ENCODE measurements around the gene SRC.

The SRC gene

DNA sequence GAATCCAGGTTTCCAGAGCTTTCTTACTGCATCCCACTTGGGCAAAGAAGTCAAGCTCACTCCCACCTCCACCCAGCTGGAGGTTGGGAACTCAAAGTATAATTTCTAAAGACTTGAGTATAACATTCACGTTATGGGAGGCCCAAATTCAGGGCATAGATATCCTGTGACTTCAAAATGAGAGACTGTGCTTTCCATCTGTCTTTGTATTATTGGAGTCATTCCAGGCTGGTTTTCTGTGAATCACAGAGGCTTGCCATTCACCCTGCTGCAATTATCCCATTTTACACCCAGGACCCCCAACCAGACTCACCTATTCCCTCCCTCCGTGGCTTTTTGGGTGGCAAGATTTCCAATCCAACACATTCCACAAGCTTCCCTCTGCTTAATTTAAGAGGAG is 19.3 kb upstream of the SRC start:
- TF ChIP-seq CTCF (IDR thresholded peaks at IDR 0.05) = no peak

DNA sequence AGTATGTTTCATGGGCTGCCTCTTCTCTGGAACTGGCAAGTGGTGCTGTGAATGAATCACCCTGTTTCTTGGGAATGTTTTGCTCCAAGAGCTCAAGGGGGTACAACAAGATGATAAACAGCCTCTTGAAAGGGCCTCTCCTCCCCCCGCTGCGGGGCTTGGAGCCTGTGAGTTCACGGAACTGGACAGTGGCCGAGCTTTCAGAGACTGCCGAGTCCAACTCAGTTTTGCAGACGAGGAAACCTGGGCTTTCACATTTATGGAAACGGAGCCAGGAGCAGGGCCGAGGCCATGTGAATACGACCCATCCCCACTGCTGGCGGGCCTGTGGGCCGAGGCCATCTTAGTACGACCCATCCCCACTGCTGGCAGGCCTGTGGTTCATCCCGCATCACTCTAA is 18.2 kb upstream of the SRC start:
- no peak for TF ChIP-seq CTCF (IDR thresholded peaks at IDR 0.05)

DNA sequence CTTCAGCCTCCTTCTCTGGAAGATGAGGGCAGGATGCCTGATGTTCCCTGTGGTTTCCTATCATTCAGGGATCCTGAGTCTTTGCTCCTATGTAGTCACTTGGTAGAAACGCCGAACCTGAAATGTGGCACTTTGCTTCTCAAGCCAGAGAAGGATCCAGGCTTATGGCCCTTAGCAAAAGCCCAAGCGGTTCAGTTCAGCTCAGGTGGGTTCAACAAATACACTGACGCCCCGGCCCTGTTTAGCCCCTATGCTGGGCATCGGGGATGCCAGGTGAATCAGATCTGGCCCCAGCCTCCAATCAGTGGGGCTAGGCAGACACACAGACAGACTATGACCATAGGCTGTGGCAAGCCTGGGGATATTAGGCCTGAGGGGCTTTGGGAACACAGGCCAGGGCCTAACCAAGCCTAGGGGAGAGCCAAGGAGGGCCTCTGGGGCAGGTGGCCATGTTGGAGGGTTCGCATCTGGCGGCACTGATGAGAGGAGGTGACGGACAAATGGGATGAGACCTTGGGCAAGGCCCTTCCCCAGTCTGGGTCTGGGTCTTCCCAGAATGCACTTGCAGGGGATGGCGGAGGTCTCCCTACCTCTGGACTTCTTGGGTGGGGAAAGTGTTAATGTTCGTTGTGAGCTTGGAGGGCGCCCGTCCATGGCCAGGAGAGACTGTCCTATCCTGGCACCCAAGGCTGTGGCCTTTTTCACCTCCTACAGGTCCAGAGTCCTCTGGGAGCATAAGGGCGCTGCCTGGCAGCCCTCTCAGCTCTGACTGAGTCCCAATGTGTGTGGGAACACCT is 17.6 kb upstream of the SRC start:
- TF ChIP-seq CTCF (IDR thresholded peaks at IDR 0.05) = no peak

DNA sequence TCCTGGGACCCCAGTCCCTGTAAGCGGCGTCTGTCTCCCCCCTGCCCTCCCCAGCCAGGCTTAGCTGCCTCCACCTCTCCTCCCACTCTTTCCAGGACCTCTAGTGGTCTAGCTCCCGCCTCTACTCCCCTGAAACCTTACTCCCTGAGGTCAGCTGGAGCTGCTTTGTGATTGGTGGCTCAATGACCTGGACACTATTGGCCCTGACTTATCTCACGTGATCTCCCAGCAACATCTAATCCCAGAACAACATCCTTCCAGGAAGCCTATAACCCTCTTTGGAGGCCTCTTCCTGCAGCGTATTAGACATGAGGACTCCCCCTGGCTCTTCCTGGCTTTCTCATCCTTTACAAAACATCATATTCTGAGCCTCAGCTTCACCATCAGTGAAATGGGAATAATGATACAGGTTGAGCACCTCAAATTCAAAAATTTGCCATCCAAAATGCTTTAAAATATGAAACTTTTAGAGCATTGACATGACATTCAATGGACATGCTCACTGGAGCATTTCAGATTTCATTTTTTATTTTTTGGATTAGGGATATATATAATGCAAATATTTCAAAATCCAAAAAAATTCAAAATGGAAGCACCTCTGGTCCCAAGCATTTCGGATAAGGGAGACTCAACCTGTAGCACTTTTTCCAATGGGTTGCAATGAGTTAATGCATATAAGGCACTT is 16.3 kb upstream of the SRC start:
- no peak for TF ChIP-seq CTCF (IDR thresholded peaks at IDR 0.05)

GRCh38 chr20:37330316-37330715 is 15.6 kb upstream of the SRC start:
- TF ChIP-seq CTCF (IDR thresholded peaks at IDR 0.05) = no peak

GRCh38 chr20:37331060-37331857 is 14.7 kb upstream of the SRC start:
- TF ChIP-seq CTCF (IDR thresholded peaks at IDR 0.05) = no peak

DNA sequence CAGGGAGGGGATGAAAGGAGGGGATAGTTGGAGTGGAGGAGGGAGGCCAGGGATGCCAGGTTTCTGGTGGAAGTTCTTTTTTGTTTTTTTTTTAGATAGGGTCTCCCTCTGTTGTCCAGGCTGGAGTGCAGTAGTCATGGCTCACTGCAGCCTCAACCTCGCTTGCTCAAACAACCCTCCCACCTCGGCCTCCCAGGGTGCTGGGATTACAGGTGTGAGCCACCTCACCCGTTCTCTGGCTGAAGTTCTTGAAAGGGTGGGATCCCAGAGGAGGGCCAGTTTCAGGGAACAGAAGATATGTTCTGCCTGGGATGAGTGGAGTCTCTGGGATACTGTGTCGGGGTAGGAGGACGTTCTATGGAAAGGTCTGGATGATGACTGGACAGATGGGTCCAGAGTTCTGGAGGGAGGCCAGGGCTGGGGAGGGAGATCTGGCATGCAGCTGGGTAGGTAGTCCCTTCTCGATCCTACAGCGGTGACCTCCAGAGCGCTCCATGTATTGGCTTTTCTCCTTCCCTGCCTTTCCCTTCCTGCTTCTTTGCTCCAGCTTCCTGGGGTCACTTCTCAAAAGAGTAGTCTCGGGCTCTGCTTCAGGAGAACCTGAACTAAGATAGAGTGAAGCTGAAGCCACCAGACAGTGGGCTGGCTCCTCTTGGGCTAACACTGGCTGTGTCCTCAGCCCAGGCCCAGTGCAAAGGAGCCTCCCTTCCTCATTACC is 12.7 kb upstream of the SRC start:
- no peak for TF ChIP-seq CTCF (IDR thresholded peaks at IDR 0.05)

Data from LNCAP (cell line).